AG10803 (cell line): ENCODE results near the gene DAPK1.

Source experiments
- DNase-seq: peaks from one replicate; pipeline ENCODE4 v3.0.0; 2010; ENCODE audit warnings: low read depth
- H3K4me3 ChIP-seq: 2 replicates; pipeline ENCODE4 v1.5.1; 2011; ENCODE audit warnings: mild to moderate bottlenecking, low read length, control low read depth
- CTCF ChIP-seq: conservative IDR thresholded peaks from 2 replicates; pipeline ENCODE4 v1.5.1; 2011; ENCODE audit warnings: mild to moderate bottlenecking, low read length, control low read depth, inconsistent platforms

DAPK1 gene

GRCh38 chr9:87610200-87611155 lies 112.8 kb downstream of the DAPK1 start:
- peak; percentile 52 for DNase-seq
- no peak overlapping the region for H3K4me3 ChIP-seq
- TF ChIP-seq CTCF = no peak

GRCh38 chr9:87611776-87612175 lies 114.1 kb downstream of the DAPK1 start:
- no peak for TF ChIP-seq CTCF
- DNase-seq = no peak
- H3K4me3 ChIP-seq = no peak overlapping the region

- no peak for DNase-seq
- no peak overlapping the region for H3K4me3 ChIP-seq
- no peak for TF ChIP-seq CTCF
Measured at GRCh38 chr9:87612536-87612935, 114.9 kb downstream of the DAPK1 start.

GRCh38 chr9:87613265-87614111 lies 115.8 kb downstream of the DAPK1 start:
- H3K4me3 ChIP-seq = no peak overlapping the region
- no peak for DNase-seq
- TF ChIP-seq CTCF = no peak

GRCh38 chr9:87614397-87614796 lies 116.7 kb downstream of the DAPK1 start:
- H3K4me3 ChIP-seq = no peak overlapping the region
- DNase-seq = no peak
- TF ChIP-seq CTCF = no peak

GRCh38 chr9:87615136-87615535 lies 117.5 kb downstream of the DAPK1 start:
- H3K4me3 ChIP-seq = no peak overlapping the region
- no peak for TF ChIP-seq CTCF
- no peak for DNase-seq
